Fibroblast of mammary gland (primary cell): ENCODE data around the gene MAB21L4.

Source experiments
- DNase-seq: peaks from one replicate; pipeline ENCODE4 v3.0.0-alpha.2; 2010; ENCODE audit warnings: low read depth
- H3K4me3 ChIP-seq: 2 replicates; pipeline ENCODE4 v1.5.1; 2011; ENCODE audit warnings: low read depth, mild to moderate bottlenecking, low read length, moderate library complexity; ENCODE audit not compliant: control insufficient read depth
- TF ChIP-seq, protein P1 (sequence below): conservative IDR thresholded peaks from 2 replicates; pipeline ENCODE4 v1.5.1; 2011; ENCODE audit warnings: low read depth, low read length, inconsistent platforms; ENCODE audit not compliant: control insufficient read depth, insufficient read depth

The MAB21L4 gene

DNA sequence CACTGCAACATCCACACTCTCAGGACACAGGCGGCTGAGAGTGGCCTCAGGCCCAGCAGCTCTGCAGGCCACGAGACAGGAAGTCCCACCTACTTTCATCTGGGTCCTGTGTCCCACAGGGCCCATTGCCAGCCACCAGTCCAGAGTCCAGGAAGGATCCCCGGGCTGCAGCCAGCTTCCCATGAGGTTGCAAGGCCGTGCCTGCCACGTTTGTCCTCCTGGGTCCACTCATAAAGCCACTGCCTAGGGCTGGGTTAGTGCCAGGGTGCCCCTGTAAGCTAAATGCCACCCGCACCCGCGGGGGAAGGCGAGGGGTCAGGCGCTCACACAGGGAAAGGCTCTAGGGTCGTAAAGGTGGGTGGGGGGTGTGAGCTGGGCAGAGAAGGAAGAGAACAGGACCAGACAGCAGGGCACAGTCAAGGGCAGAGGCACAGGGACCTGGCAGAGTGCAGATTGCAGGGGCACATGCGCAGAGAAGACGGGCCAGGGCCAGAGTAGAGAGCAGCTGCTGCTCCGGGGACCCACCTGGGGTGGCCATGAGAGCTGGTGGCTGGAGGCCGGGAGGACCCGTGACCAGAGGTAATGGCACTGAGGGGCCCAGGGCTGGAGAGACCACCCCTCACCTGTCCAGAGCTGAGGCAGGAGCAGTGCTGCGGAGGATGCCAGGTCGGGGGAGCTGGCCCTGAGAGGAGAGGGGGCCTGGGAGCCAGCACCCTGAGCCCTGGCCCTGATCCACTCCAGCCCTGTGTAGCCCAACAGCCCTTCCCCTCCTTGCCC, 19.3 kb downstream of the MAB21L4 start:
- H3K4me3 ChIP-seq: no peak overlapping the region
- DNase-seq: no peak
- TF ChIP-seq, protein P1, sequence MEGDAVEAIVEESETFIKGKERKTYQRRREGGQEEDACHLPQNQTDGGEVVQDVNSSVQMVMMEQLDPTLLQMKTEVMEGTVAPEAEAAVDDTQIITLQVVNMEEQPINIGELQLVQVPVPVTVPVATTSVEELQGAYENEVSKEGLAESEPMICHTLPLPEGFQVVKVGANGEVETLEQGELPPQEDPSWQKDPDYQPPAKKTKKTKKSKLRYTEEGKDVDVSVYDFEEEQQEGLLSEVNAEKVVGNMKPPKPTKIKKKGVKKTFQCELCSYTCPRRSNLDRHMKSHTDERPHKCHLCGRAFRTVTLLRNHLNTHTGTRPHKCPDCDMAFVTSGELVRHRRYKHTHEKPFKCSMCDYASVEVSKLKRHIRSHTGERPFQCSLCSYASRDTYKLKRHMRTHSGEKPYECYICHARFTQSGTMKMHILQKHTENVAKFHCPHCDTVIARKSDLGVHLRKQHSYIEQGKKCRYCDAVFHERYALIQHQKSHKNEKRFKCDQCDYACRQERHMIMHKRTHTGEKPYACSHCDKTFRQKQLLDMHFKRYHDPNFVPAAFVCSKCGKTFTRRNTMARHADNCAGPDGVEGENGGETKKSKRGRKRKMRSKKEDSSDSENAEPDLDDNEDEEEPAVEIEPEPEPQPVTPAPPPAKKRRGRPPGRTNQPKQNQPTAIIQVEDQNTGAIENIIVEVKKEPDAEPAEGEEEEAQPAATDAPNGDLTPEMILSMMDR: no peak

DNA sequence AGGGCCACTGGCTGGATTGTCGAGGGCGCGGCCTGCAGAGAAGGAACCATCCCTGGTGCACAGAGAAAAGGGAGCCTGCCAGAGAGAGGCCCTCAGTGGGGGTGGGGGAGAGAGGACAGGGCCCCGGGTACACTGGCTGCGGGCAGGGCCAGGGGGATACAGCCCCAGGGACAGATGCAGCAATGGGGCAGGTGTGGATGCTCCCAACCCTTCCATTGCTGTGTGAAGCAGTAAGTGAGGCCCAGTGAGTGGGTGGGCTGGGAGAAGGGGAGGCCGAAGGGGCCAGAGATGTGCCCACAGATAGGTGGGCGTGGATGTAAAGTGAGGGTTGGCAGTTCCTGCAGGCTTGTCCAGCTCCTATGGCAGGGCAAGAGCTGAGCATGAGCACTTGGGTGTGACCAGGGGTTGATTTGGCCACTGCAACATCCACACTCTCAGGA, 19.9 kb downstream of the MAB21L4 start:
- DNase-seq: no peak
- TF ChIP-seq, protein P1: no peak
- no peak overlapping the region for H3K4me3 ChIP-seq

DNA sequence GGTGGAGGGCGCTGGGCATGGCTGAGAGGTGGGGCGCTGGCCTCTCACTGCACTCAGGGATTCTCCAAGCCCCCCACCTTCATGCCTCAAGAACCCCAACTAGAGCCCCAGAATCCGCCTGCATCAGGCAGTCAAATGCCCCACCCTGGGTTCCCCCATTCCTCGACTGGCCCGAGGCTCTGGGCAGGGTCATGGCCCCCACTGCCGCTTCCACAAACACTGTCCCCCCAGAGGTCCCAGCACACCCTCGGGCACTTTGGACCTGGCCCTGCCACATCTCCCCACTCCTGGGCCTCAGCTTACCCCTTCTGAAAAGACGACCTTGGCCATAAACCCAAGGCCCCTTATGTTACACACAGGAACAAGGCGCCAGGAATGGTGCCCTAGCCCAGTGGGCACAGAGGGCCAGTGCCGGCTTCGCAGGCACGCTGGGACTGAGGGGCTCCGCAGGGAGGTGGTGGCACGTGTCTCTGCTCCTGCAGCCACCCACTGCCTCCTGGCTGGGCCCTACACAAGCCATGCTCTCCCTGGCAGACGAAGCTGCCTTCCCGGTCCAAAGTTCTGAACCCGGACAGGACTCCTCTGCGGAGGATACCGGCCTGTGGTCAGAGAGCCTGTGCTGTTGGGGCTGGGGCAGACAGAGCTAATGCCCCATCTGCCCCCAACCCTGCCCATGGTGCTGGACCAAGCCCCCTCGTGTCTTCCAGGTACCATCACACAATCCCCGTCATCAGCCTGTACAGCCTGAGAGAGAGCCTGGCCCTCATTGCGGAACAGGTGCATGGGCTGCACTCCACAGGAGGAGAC, 20.5 kb downstream of the MAB21L4 start:
- DNase-seq: no peak

GRCh38 chr2:240874715-240875227, 21.2 kb downstream of the MAB21L4 start:
- no peak overlapping the region for H3K4me3 ChIP-seq
- DNase-seq: no peak
- TF ChIP-seq, protein P1: no peak

More for the DNA sequence above, 20.5 kb downstream of the MAB21L4 start:
- no peak overlapping the region for H3K4me3 ChIP-seq
- TF ChIP-seq, protein P1: no peak

DNA sequence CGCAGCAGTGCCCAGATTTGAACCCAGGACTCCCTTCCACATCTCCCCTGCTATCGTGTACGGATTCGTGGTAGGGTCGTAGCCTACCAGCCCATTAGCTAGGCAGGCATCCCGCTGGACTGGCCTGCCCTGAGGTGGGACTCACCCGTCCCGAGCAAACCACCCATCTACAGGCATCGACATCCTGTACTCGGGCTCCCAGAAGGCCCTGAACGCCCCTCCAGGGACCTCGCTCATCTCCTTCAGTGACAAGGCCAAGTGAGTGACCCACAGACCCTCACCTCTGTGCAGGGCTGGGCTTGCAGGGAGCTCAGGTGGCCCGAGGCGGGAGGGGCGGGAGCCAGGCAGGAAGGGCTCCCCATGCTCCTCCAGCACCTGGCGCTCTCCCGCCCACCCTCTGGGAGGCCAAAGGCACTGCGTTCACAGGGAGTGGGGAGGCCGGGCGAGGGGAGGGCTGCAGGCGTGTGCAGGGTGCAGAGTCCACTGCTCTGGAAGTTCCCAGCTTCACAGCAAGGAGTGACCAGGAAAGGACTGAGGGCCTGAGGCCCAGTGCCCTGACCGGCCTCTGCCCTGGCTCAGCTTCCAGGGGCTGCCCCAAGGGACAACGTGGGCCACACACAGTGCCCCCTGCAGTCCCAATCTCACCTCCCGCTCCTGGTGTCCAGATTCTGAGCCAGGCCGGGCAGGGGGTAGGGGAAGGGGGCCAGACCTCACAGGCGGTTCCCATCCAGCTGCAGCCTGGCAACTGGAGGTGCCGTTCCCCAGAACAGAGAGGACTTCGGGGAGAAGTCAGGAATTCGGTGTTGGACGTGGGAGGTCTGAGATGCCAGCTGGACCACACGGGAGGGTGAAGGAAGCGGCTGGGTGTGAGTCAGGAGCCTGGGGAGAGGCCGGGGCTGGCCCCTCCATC, 21.9 kb downstream of the MAB21L4 start:
- no peak overlapping the region for H3K4me3 ChIP-seq
- no peak for DNase-seq
- TF ChIP-seq, protein P1: no peak
